GM19438 (cell line): ENCODE measurements around the gene GPR83.
"Not testable (repeated sequence)": the region's sequence is repeated elsewhere in the genome, so short reads cannot be mapped to it uniquely, and the experiment has no call there.

Experiments used
- ATAC-seq: cut with Tn5 transposase; IDR thresholded peaks from one replicate; pipeline ENCODE4 v1.9.1; 2021; ENCODE audit warnings: low read depth; ENCODE audit not compliant: unreplicated experiment

GPR83 gene

GRCh38 chr11:94400839-94401772 is at the start of gene GPR83:
TSS of gene GPR83 (minus strand) at chr11:94401419. CDS start at chr11:94401247, 172 bp downstream.
- ATAC-seq, result no peak

- no peak for ATAC-seq
These were observed 48.8 kb upstream of the GPR83 start for GRCh38 chr11:94450048-94450447.

- no peak for ATAC-seq
These were observed 48.2 kb upstream of the GPR83 start for GRCh38 chr11:94449437-94449836.

- ATAC-seq, result no peak
These were observed 47.8 kb upstream of the GPR83 start for GRCh38 chr11:94449029-94449428.

GRCh38 chr11:94447149-94447548 is 45.9 kb upstream of the GPR83 start:
- ATAC-seq, result no peak

GRCh38 chr11:94445641-94446040 is 44.4 kb upstream of the GPR83 start:
- ATAC-seq, result no peak

- no peak for ATAC-seq
These were observed 31.8 kb upstream of the GPR83 start for GRCh38 chr11:94433049-94433448.

- ATAC-seq, result no peak
These were observed 23.4 kb upstream of the GPR83 start for GRCh38 chr11:94424662-94425061.

- no peak for ATAC-seq
These were observed 22.8 kb upstream of the GPR83 start for GRCh38 chr11:94424011-94424410.

- ATAC-seq, result no peak
These were observed 22.3 kb upstream of the GPR83 start for GRCh38 chr11:94423507-94423906.

- no peak for ATAC-seq
These were observed 17.0 kb upstream of the GPR83 start for GRCh38 chr11:94418123-94418765.

GRCh38 chr11:94417386-94417987 is 16.3 kb upstream of the GPR83 start:
- ATAC-seq, result no peak

- ATAC-seq, result no peak
These were observed 4.0 kb upstream of the GPR83 start for GRCh38 chr11:94405062-94405833.

GRCh38 chr11:94402355-94402754 is 1.1 kb upstream of the GPR83 start:
- ATAC-seq, result no peak

- ATAC-seq, result no peak
These were observed 600 bp upstream of the GPR83 start for GRCh38 chr11:94401773-94402265.

- no peak for ATAC-seq
These were observed 771 bp downstream of the GPR83 start for GRCh38 chr11:94400457-94400838.

GRCh38 chr11:94400050-94400449 is 1.2 kb downstream of the GPR83 start:
- ATAC-seq, result no peak

- ATAC-seq, result no peak
These were observed 3.1 kb downstream of the GPR83 start for GRCh38 chr11:94398101-94398500.

- no peak for ATAC-seq
These were observed 4.9 kb downstream of the GPR83 start for GRCh38 chr11:94396282-94396681.

- ATAC-seq, result not testable (repeated sequence)
These were observed 9.3 kb downstream of the GPR83 start for GRCh38 chr11:94391937-94392336.

- ATAC-seq, result no peak
These were observed 21.6 kb downstream of the GPR83 start for GRCh38 chr11:94379613-94380012.
